B cell (primary cell): ENCODE measurements around the gene FOXP3. TPM values are rescaled to one million over a fixed set of nuclear protein-coding genes. Genes with fewer than 3 reads are reported as not detected.

Experiments used
- ATAC-seq: fragments of 200-7000 bp; cut with Tn5 transposase; one replicate; pipeline ENCODE4 v1.10.0; 2021; ENCODE audit warnings: low read depth, mild to moderate bottlenecking, moderate number of reproducible peaks, moderate library complexity
- CTCF ChIA-PET: fragments of 350-600 bp; sonication (Branson Sonifier 250); formaldehyde crosslinking; loops from one replicate; lab custom pipeline; 2021; ENCODE audit warnings: antibody characterized with exemption, inconsistent platforms; lab: Charles Lee
- POLR2A ChIA-PET: fragments of 350-600 bp; sonication (Branson Sonifier 250); formaldehyde crosslinking; loops from one replicate; lab custom pipeline; 2021; ENCODE audit warnings: antibody characterized with exemption; lab: Charles Lee
- DNase-seq: peaks from one replicate; pipeline ENCODE4 v3.0.0; 2013
- H2AFZ ChIP-seq: 2 replicates; pipeline ENCODE4 v1.6.1; 2012; ENCODE audit warnings: mild to moderate bottlenecking, low read depth, low read length; ENCODE audit not compliant: insufficient read depth, poor library complexity, severe bottlenecking
- H3K27ac ChIP-seq, 2 donors: 1 replicate in 1 of 2; 2 replicates in 1 of 2; pipeline ENCODE4 v1.5.1; 2012 to 2013; ENCODE audit warnings: low read length in 2 of 2, mild to moderate bottlenecking in 2 of 2, moderate library complexity in 1 of 2
- H3K27me3 ChIP-seq, 4 experiments: fragments of 200-600 bp in 1 of 4; sonication (generic) in 1 of 4; replicated peaks in 1 of 4; 1 replicate in 2 of 4; 2 replicates in 2 of 4; pipeline versions ENCODE4 v1.6.1 to v1.7.0; 2013 to 2016; ENCODE audit warnings: low read length in 3 of 4, mild to moderate bottlenecking in 2 of 4, mixed read lengths in 1 of 4, moderate library complexity in 1 of 4; ENCODE audit not compliant: insufficient read depth in 4 of 4, control insufficient read depth in 3 of 4; ENCODE audit errors: control extremely low read depth in 1 of 4
- H3K36me3 ChIP-seq, 2 experiments: replicated peaks in 1 of 2; 1 replicate in 1 of 2; 2 replicates in 1 of 2; pipeline versions ENCODE4 v1.6.1 to v1.7.1; 2013; ENCODE audit warnings: low read length in 1 of 2; ENCODE audit not compliant: insufficient read depth in 2 of 2, control insufficient read depth in 1 of 2; ENCODE audit errors: control extremely low read depth in 1 of 2, extremely low read depth in 1 of 2
- H3K4me1 ChIP-seq, 2 donors: fragments of 200-600 bp in 1 of 2; sonication (generic) in 1 of 2; 1 replicate in 1 of 2; 2 replicates in 1 of 2; pipeline versions ENCODE4 v1.5.1 to v1.6.1; 2013 to 2017; ENCODE audit warnings: low read length in 2 of 2; ENCODE audit not compliant: control insufficient read depth in 2 of 2, insufficient read depth in 2 of 2
- H3K4me2 ChIP-seq: replicated peaks from 2 replicates; pipeline ENCODE3; 2012; ENCODE audit warnings: mild to moderate bottlenecking, low read depth, low read length; ENCODE audit not compliant: poor library complexity, severe bottlenecking
- H3K4me3 ChIP-seq, 5 experiments: fragments of 200-600 bp in 1 of 5; sonication (generic) in 1 of 5; 1 replicate in 3 of 5; 2 replicates in 2 of 5; pipeline versions ENCODE4 v1.5.1 to v1.7.0; 2011 to 2016; ENCODE audit warnings: low read length in 4 of 5, mild to moderate bottlenecking in 4 of 5, low read depth in 2 of 5, control low read depth in 1 of 5, moderate library complexity in 1 of 5; ENCODE audit not compliant: insufficient read depth in 1 of 5; ENCODE audit errors: control extremely low read depth in 1 of 5, extremely low read depth in 1 of 5
- H3K79me2 ChIP-seq: fragments of 200-600 bp; sonication (generic); one replicate; pipeline ENCODE4 v1.6.0; 2016; ENCODE audit warnings: low read length; ENCODE audit not compliant: control insufficient read depth, insufficient read depth
- H3K9ac ChIP-seq: fragments of 200-600 bp; sonication (generic); 2 replicates; pipeline ENCODE4 v1.6.1; 2017; ENCODE audit warnings: mild to moderate bottlenecking, low read length, moderate library complexity
- H3K9me3 ChIP-seq, 3 donors: one replicate each; pipeline versions ENCODE4 v1.6.1 to v1.7.1; 2013; ENCODE audit warnings: low read length in 2 of 3; ENCODE audit not compliant: control insufficient read depth in 2 of 3, insufficient read depth in 1 of 3; ENCODE audit errors: control extremely low read depth in 1 of 3
- H4K20me1 ChIP-seq: 2 replicates; pipeline ENCODE4 v1.6.0; 2012; ENCODE audit warnings: mild to moderate bottlenecking, low read length; ENCODE audit not compliant: insufficient read depth, control insufficient read depth, poor library complexity, severe bottlenecking
- H3K27ac Mint-ChIP-seq: one replicate; pipeline ENCODE4 v1.8.0; 2021; ENCODE audit warnings: mixed read lengths
- H3K27me3 Mint-ChIP-seq: one replicate; pipeline ENCODE4 v1.8.0; 2021; ENCODE audit warnings: mixed read lengths
- H3K4me1 Mint-ChIP-seq: one replicate; pipeline ENCODE4 v1.8.0; 2021; ENCODE audit warnings: mixed read lengths
- H3K4me3 Mint-ChIP-seq: one replicate; pipeline ENCODE4 v1.8.0; 2021; ENCODE audit warnings: mixed read lengths
- H3K9me3 Mint-ChIP-seq: one replicate; pipeline ENCODE4 v1.8.0; 2022; ENCODE audit warnings: mixed read lengths; ENCODE audit not compliant: insufficient read depth
- CTCF ChIP-seq: fragments of 200-600 bp; IDR thresholded peaks from one replicate; pipeline ENCODE4 v1.8.0; 2022; ENCODE audit warnings: antibody characterized with exemption, mild to moderate bottlenecking
- EZH2 ChIP-seq: IDR thresholded peaks from 2 replicates; pipeline ENCODE4 v1.6.1; 2012; ENCODE audit warnings: borderline replicate concordance, low read depth, mild to moderate bottlenecking, moderate library complexity, low read length; ENCODE audit not compliant: insufficient read depth, poor library complexity, severe bottlenecking
- WGBS: methylation state at CpG from one replicate; pipeline ENCODE4 v1.1.5; 2013; ENCODE audit warnings: missing lambda C conversion rate; ENCODE audit not compliant: insufficient coverage; 5-methylcytosine and 5-hydroxymethylcytosine counted together
- intact Hi-C: fragments of 100-400 bp; cut with micrococcal nuclease; formaldehyde crosslinking; loops from one replicate; pipeline ENCODE4 v1.10.0; 2022
- polyA plus RNA-seq: library from polyadenylated mRNA; depleted of rRNA; stranded (reverse); fragments of >200 nt; gene quantifications from 2 replicates; pipeline ENCODE4 v1.2.3, GENCODE V29; 2012
- total RNA-seq, 2 donors: library from RNA; stranded (reverse); fragments of 120-200 nt in 1 of 2; gene quantifications; 1 replicate in 1 of 2; 2 replicates in 1 of 2; pipeline versions ENCODE4 v1.2.3 to v1.2.4, GENCODE V29; 2013 to 2022

The FOXP3 gene
- total and polyA plus RNA-seq, 2 donors (not counting 1 experiment from before 2014, with no cell fraction given) = 0.03 TPM; not detected in 1

DNA sequence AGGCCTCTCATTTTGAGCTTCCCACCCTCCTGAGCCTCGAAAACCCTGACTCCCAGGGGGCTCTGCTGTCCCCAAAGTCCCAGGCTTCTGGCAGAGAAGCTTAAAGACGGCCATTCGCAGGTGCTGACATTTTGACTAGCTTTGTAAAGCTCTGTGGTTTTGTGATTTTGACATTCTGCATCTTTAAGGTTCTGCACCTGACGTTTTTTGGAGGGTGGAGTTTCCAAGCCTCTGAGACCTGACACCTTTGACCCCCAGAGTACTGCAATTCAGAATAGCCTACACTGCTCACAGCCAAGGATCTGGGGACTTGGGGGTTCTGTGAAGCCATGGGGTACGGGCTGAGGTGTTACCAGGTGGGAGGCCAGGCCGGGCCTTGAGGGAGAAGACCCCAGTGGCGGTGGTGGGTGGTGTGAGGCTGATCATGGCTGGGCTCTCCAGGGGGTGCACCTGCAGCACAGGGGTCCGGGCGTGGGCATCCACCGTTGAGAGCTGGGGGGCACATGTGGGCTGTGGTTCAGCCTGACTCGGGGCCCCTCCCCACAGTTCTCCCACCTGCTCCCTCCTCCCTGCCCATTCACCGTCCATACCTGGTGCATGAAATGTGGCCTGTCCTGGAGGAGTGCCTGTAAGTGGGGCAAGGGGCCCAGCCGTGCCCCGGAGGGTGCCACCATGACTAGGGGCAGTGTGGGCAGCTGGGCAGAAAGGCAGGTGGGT, 7.3 kb downstream of the FOXP3 start:
- no peaks in the 10 kb centered on the region for H4K20me1 ChIP-seq
- H2AFZ ChIP-seq = no peak overlapping the region
- ChIA-PET CTCF (interaction anchor here (0.5 to 0.9 kb wide), 2 partner anchors 64 to 142 kb away, joined by 3 to 4 read pairs; no protein-coding TSS in a partner anchor), POLR2A (no interaction called here)
- intact Hi-C loops = no loop called here
- peaks cover 5% of the 10 kb centered on the region for H3K27me3 Mint-ChIP-seq
- H3K27ac Mint-ChIP-seq = no peak overlapping the region
- no peaks in the 10 kb centered on the region for H3K27me3 ChIP-seq
- no peak for ATAC-seq
- H3K4me2 ChIP-seq = no peak overlapping the region
- H3K9me3 ChIP-seq = no peaks in the 10 kb centered on the region
- no peak overlapping the region for H3K9ac ChIP-seq
- no peak for DNase-seq
- H3K4me3 ChIP-seq = no peak overlapping the region
- peaks cover 10 to 23% of the 10 kb centered on the region in 2 donors for H3K4me1 ChIP-seq
- no peak overlapping the region for H3K4me3 Mint-ChIP-seq
- H3K4me1 Mint-ChIP-seq = peaks cover 21% of the 10 kb centered on the region
- H3K27ac ChIP-seq = no peak overlapping the region
- H3K36me3 ChIP-seq = no peaks in the 10 kb centered on the region
- H3K9me3 Mint-ChIP-seq = no peaks in the 10 kb centered on the region
- no peaks in the 10 kb centered on the region for H3K79me2 ChIP-seq
- 74% methylated on average over 7 of the region's 14 CpGs for WGBS
- TF ChIP-seq CTCF (no peak), EZH2 (no peak)
